ENCODE data around the gene ARF6. TPM values are rescaled to one million over a fixed set of nuclear protein-coding genes. Genes with fewer than 3 reads are reported as not detected.

Gene ARF6
- polyA plus RNA-seq, 1 of the 3 experiments (the other 2 are of a cell fraction), result 45.2 TPM

DNA sequence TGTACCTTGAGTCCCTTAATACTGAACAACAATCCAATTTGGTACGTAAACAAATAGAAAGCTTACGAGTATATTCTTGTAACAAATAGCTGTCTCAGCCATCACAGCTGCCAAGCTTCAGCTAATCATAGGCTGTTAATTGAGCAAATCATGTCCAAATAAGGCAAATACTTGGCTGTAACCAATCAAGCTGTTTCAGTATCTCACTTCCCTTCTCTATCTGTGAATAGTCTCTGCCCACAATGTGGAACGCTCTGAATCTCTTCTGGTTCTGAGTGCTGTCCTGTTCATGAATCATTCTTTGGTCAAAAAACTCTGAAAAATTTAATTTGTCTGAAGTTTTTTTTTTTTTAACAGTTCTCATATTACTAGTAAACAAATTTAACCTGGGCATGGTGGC is 34.5 kb upstream of the ARF6 start:
- H3K27ac ChIP-seq (ENCODE audit: low read depth in 2 of 2, low read length in 1 of 2), result no peak overlapping the region
- CTCF ChIA-PET, result no interaction called here

DNA sequence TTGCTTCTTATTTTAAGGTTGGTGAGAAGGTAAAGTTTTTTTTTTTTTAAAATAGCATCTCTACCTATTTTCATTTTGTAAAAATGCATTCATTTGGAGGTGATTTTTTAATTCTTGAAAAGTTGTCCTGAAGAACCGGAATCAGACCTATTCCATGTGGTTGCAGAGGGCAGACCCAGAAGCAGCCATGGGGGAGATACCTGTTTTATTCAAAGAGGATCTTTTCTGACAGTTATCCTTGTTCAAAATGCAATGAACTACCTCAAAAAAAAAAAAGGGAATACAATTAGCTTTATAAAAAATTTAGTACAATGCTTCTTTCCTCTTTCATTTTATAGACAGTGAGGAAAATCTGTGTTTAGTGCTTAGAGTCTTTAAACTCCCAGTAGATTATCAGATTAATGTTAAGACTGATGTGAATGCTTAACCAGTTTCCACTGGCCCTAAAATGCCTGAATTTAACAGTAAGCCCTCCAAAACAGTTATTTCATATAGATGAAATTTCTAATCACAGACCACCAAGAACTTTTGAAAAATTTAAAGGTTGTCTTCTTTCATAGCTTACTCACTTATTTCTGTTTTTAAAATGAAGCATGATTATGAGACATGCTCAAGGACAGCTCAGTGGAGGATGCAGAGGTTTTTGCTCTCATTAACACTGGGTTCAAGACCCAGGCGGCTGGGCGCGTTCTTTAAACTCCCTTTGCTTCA is 31.7 kb upstream of the ARF6 start:
- no peaks in the 10 kb centered on the region for H4K20me1 ChIP-seq (ENCODE audit: insufficient read depth)
- peak overlapping the region; percentile 95 for H2AFZ ChIP-seq (ENCODE audit: low read depth)
- DNase-seq, result no peak
- H3K4me3 ChIP-seq (ENCODE audit: low read depth in 2 of 2, low read length in 1 of 2), result peak overlapping the region; percentile 61 to 98
- H3K9me3 ChIP-seq, result no peaks in the 10 kb centered on the region
- H3K4me2 ChIP-seq, result peak overlapping the region; percentile 85
- peak overlapping the region; percentile 85 for H3K9ac ChIP-seq
- peaks cover 41% of the 10 kb centered on the region for H3F3A ChIP-seq (replicated peaks; ENCODE audit: insufficient read depth)
- no peaks in the 10 kb centered on the region for H3K27me3 ChIP-seq (ENCODE audit: insufficient read depth)
- H3K27ac ChIP-seq (ENCODE audit: low read depth in 2 of 2, low read length in 1 of 2), result peak overlapping the region; percentile 84 to 93
- 27% methylated on average over 4 of the region's 4 CpGs for WGBS (ENCODE audit: low lambda C conversion rate)
- H3K9me2 ChIP-seq, result no peaks in the 10 kb centered on the region
- no peaks in the 10 kb centered on the region for H3K36me3 ChIP-seq (replicated peaks in 1 of 2; ENCODE audit: control insufficient read depth in 1 of 2, insufficient read depth in 2 of 2, low read length in 1 of 2)
- ChIA-PET CTCF (interaction anchor here (0.7 to 12.1 kb wide), 48 partner anchors 12 to 682 kb away, joined by 3 to 204 read pairs (median 4); partner anchors contain the start of genes DNAAF2, KLHDC1, KLHDC2 and NEMF), POLR2A (interaction anchor here (0.7 to 2.1 kb wide), 4 partner anchors 8 to 251 kb away, joined by 3 to 18 read pairs (median 4); partner anchors contain the start of gene NEMF)
- peaks cover 3 to 5% of the 10 kb centered on the region in 2 experiments; a peak in 2 of 4 replicates for H3K4me1 ChIP-seq (ENCODE audit: control insufficient read depth in 1 of 2, insufficient read depth in 2 of 2, low read depth in 1 of 2, low read length in 1 of 2)
- peaks cover 14% of the 10 kb centered on the region for H3K79me2 ChIP-seq (ENCODE audit: insufficient read depth)
- TF ChIP-seq, protein P1, sequence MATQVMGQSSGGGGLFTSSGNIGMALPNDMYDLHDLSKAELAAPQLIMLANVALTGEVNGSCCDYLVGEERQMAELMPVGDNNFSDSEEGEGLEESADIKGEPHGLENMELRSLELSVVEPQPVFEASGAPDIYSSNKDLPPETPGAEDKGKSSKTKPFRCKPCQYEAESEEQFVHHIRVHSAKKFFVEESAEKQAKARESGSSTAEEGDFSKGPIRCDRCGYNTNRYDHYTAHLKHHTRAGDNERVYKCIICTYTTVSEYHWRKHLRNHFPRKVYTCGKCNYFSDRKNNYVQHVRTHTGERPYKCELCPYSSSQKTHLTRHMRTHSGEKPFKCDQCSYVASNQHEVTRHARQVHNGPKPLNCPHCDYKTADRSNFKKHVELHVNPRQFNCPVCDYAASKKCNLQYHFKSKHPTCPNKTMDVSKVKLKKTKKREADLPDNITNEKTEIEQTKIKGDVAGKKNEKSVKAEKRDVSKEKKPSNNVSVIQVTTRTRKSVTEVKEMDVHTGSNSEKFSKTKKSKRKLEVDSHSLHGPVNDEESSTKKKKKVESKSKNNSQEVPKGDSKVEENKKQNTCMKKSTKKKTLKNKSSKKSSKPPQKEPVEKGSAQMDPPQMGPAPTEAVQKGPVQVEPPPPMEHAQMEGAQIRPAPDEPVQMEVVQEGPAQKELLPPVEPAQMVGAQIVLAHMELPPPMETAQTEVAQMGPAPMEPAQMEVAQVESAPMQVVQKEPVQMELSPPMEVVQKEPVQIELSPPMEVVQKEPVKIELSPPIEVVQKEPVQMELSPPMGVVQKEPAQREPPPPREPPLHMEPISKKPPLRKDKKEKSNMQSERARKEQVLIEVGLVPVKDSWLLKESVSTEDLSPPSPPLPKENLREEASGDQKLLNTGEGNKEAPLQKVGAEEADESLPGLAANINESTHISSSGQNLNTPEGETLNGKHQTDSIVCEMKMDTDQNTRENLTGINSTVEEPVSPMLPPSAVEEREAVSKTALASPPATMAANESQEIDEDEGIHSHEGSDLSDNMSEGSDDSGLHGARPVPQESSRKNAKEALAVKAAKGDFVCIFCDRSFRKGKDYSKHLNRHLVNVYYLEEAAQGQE (IDR thresholded peaks at IDR 0.05; ENCODE audit: low read depth, low read length), result no peak
- TF ChIP-seq GATA2 (CRISPR knock-in tag; IDR thresholded peaks at IDR 0.05), result no peak
- TF ChIP-seq GABPA (IDR thresholded peaks at IDR 0.05; ENCODE audit: low read depth), result no peak
- TF ChIP-seq ELF1 (IDR thresholded peaks at IDR 0.05), result no peak
- TF ChIP-seq FOXJ3 (CRISPR knock-in tag; IDR thresholded peaks at IDR 0.05), result no peak
- TF ChIP-seq EZH2phosphoT487 (IDR thresholded peaks at IDR 0.05; ENCODE audit: borderline replicate concordance, low read depth), result no peak
- TF ChIP-seq TEAD4 (IDR thresholded peaks at IDR 0.05; ENCODE audit: borderline replicate concordance, insufficient read depth), result no peak
- TF ChIP-seq, protein P2, sequence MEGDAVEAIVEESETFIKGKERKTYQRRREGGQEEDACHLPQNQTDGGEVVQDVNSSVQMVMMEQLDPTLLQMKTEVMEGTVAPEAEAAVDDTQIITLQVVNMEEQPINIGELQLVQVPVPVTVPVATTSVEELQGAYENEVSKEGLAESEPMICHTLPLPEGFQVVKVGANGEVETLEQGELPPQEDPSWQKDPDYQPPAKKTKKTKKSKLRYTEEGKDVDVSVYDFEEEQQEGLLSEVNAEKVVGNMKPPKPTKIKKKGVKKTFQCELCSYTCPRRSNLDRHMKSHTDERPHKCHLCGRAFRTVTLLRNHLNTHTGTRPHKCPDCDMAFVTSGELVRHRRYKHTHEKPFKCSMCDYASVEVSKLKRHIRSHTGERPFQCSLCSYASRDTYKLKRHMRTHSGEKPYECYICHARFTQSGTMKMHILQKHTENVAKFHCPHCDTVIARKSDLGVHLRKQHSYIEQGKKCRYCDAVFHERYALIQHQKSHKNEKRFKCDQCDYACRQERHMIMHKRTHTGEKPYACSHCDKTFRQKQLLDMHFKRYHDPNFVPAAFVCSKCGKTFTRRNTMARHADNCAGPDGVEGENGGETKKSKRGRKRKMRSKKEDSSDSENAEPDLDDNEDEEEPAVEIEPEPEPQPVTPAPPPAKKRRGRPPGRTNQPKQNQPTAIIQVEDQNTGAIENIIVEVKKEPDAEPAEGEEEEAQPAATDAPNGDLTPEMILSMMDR (IDR thresholded peaks at IDR 0.05), result no peak

More for the DNA sequence above, 34.5 kb upstream of the ARF6 start:
- Histone ChIP-seq H3K9ac (no peak overlapping the region), H3K36me3 (replicated peaks in 1 of 2; ENCODE audit: control insufficient read depth in 1 of 2, insufficient read depth in 2 of 2, low read length in 1 of 2) (no peaks in the 10 kb centered on the region), H3K27me3 (ENCODE audit: insufficient read depth) (no peaks in the 10 kb centered on the region), H3K9me2 (no peaks in the 10 kb centered on the region), H3K4me1 (ENCODE audit: control insufficient read depth in 1 of 2, insufficient read depth in 2 of 2, low read depth in 1 of 2, low read length in 1 of 2) (no peaks in the 10 kb centered on the region; a peak in 1 of 4 replicates), H3K9me3 (no peaks in the 10 kb centered on the region), H2AFZ (ENCODE audit: low read depth) (no peak overlapping the region), H4K20me1 (ENCODE audit: insufficient read depth) (no peaks in the 10 kb centered on the region), H3K4me2 (no peak overlapping the region), H3F3A (replicated peaks; ENCODE audit: insufficient read depth) (peaks cover 35% of the 10 kb centered on the region), H3K4me3 (ENCODE audit: low read depth in 2 of 2, low read length in 1 of 2) (no peak overlapping the region), H3K79me2 (ENCODE audit: insufficient read depth) (peaks cover 4% of the 10 kb centered on the region)
- 98% methylated on average over 3 of the region's 3 CpGs for WGBS (ENCODE audit: low lambda C conversion rate)
- TF ChIP-seq, protein P3, sequence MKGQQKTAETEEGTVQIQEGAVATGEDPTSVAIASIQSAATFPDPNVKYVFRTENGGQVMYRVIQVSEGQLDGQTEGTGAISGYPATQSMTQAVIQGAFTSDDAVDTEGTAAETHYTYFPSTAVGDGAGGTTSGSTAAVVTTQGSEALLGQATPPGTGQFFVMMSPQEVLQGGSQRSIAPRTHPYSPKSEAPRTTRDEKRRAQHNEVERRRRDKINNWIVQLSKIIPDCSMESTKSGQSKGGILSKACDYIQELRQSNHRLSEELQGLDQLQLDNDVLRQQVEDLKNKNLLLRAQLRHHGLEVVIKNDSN (IDR thresholded peaks at IDR 0.05; ENCODE audit: borderline replicate concordance, low read depth), result no peak
- TF ChIP-seq, protein P1 (IDR thresholded peaks at IDR 0.05; ENCODE audit: low read depth, low read length), result no peak
- TF ChIP-seq NFIC (IDR thresholded peaks at IDR 0.05; ENCODE audit: borderline replicate concordance), result no peak
- TF ChIP-seq RCOR1 (IDR thresholded peaks at IDR 0.05; ENCODE audit: low read length), result no peak
- TF ChIP-seq TEAD4 (IDR thresholded peaks at IDR 0.05; ENCODE audit: borderline replicate concordance, insufficient read depth), result no peak
- no peak for TF ChIP-seq MXI1 (IDR thresholded peaks at IDR 0.05; ENCODE audit: low read depth, low read length)
- no peak for DNase-seq
- POLR2A ChIA-PET, result no interaction called here
